ENCODE results near the gene FZD7. TPM values are rescaled to one million over a fixed set of nuclear protein-coding genes. Genes with fewer than 3 reads are reported as not detected.

Gene FZD7
- total RNA-seq, 1 experiment from 2014 or later = 302 TPM

DNA sequence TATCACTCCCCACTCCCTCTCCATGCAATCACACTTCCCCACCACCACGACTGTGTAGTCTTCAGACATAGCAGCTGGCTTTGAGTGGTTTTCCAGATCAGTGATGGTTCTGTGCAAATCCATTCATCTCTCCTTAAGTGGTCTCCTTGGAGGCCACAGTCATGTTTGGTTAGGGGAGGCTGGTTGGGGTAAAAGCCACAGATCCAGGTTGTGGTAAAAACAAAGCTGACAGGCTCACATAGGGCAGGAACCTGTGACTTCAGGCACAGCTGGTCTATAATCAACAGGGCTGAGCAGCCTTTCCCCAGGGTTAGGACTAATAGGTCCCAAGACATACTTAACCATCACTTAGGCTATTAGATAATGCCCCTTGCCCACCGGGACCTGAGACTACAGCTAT is 46.2 kb upstream of the FZD7 start:
- Histone ChIP-seq H4K20me1 (ENCODE audit: control insufficient read depth, insufficient read depth, insufficient read length) (no peaks in the 10 kb centered on the region), H3T11ph (ENCODE audit: low read length) (no peak overlapping the region), H3K79me2 (ENCODE audit: insufficient read depth, low read length) (no peaks in the 10 kb centered on the region), H2BK12ac (ENCODE audit: insufficient read length, low read depth, low read length) (no peak overlapping the region), H3K23me2 (ENCODE audit: insufficient read length, low read depth, low read length, poor library complexity, severe bottlenecking) (no peaks in the 10 kb centered on the region), H3K79me1 (ENCODE audit: insufficient read depth, low read depth, low read length, poor library complexity, severe bottlenecking) (no peaks in the 10 kb centered on the region), H3K23ac (ENCODE audit: insufficient read length, low read depth, low read length) (no peak overlapping the region), H3K27me3 (ENCODE audit: insufficient read depth, low read length) (no peaks in the 10 kb centered on the region), H3K56ac (ENCODE audit: insufficient read length, low read depth, low read length) (no peak overlapping the region), H4K5ac (ENCODE audit: insufficient read length, low read depth, low read length) (no peak overlapping the region), H2BK20ac (ENCODE audit: low read depth, low read length, poor library complexity, severe bottlenecking) (no peak overlapping the region), H3K14ac (ENCODE audit: insufficient read depth, low read length) (no peak overlapping the region), H2BK15ac (ENCODE audit: low read depth, low read length) (no peak overlapping the region), H3K18ac (ENCODE audit: insufficient read length, low read depth, low read length) (no peak overlapping the region), H4K91ac (ENCODE audit: insufficient read length, low read depth, low read length) (no peak overlapping the region), H3K4ac (ENCODE audit: low read depth, low read length) (no peak overlapping the region), H2AK5ac (ENCODE audit: insufficient read length, low read length) (no peak overlapping the region), H3K4me2 (ENCODE audit: insufficient read depth, insufficient read length, low read length) (no peak overlapping the region), H2BK5ac (ENCODE audit: insufficient read length, low read length) (no peak overlapping the region), H2BK120ac (ENCODE audit: low read depth, low read length, poor library complexity, severe bottlenecking) (no peak overlapping the region), H3K27ac (ENCODE audit: insufficient read length, low read depth, low read length) (no peak overlapping the region), H2AFZ (ENCODE audit: low read length) (no peak overlapping the region), H3K4me1 (ENCODE audit: insufficient read depth, low read length) (no peaks in the 10 kb centered on the region; the same call in 1 of the 2 replicates), H3K9ac (ENCODE audit: extremely low read depth, insufficient read length, low read length) (no peak overlapping the region), H4K8ac (replicated peaks; ENCODE audit: insufficient read length, low read depth, low read length) (no peak overlapping the region), H3K9me3 (ENCODE audit: control insufficient read depth, low read depth, low read length) (no peaks in the 10 kb centered on the region)
- Mint-ChIP-seq H3K4me3 (no peak overlapping the region), H3K9me3 (no peaks in the 10 kb centered on the region), H3K36me3 (ENCODE audit: insufficient read depth in 1 of 3, low read depth in 3 of 3) (peaks cover 0 to 10% (median 0%) of the 10 kb centered on the region in 3 experiments; a peak in 4 of 7 replicates), H3K4me1 (peaks cover 32 to 42% of the 10 kb centered on the region in 2 experiments), H3K27ac (peak overlapping the region in 1 of 3 experiments; percentile 29; a peak in 1 of 7 replicates), H3K27me3 (ENCODE audit: low read depth) (no peaks in the 10 kb centered on the region)
- WGBS (ENCODE audit: extremely low coverage, insufficient read length, low lambda C conversion rate) = no CpG with 5 or more reads among the region's 2 CpGs
- no peak for DNase-seq
- no peak for TF ChIP-seq CTCF (conservative IDR thresholded peaks at IDR 0.05)

All from H9 (cell line).